Keratinocyte (primary cell): ENCODE measurements around the gene ITGA6. TPM values are rescaled to one million over a fixed set of nuclear protein-coding genes. Genes with fewer than 3 reads are reported as not detected.

ENCODE experiments used
- DNase-seq: peaks from one replicate; pipeline ENCODE4 v3.0.0-alpha.2; 2011; ENCODE audit warnings: low read depth, missing footprints, low spot score
- FAIRE-seq: peaks from 2 replicates; lab custom pipeline; 2011; peaks lifted over from hg19 to GRCh38; lab: Jason Lieb, UNC
- H2AFZ ChIP-seq: 2 replicates; pipeline ENCODE4 v1.6.0; 2012; ENCODE audit warnings: low read length, control low read depth, inconsistent platforms; ENCODE audit not compliant: control insufficient read depth
- H3K27ac ChIP-seq: 2 replicates; pipeline ENCODE4 v1.5.1; 2011; ENCODE audit warnings: low read length; ENCODE audit not compliant: control insufficient read depth, insufficient read depth
- H3K27me3 ChIP-seq: 3 replicates; pipeline ENCODE4 v1.6.0; 2011; ENCODE audit warnings: low read length; ENCODE audit not compliant: control insufficient read depth, insufficient read depth; ENCODE audit errors: extremely low read depth
- H3K36me3 ChIP-seq, 2 experiments: 2 replicates in 1 of 2; 3 replicates in 1 of 2; pipeline ENCODE4 v1.5.1; 2011; ENCODE audit warnings: low read length in 2 of 2, mild to moderate bottlenecking in 1 of 2; ENCODE audit not compliant: control insufficient read depth in 2 of 2, insufficient read depth in 2 of 2; ENCODE audit errors: extremely low read depth in 1 of 2
- H3K4me1 ChIP-seq: 3 replicates; pipeline ENCODE4 v1.5.1; 2011; ENCODE audit warnings: low read length; ENCODE audit not compliant: control insufficient read depth, insufficient read depth; ENCODE audit errors: extremely low read depth
- H3K4me2 ChIP-seq: 3 replicates; pipeline ENCODE4 v1.6.0; 2011; ENCODE audit warnings: low read depth, low read length; ENCODE audit not compliant: control insufficient read depth, insufficient read depth; ENCODE audit errors: extremely low read depth
- H3K4me3 ChIP-seq, 3 experiments: fragments of 200-600 bp in 1 of 3; sonication (generic) in 1 of 3; 2 replicates in 2 of 3; 3 replicates in 1 of 3; pipeline ENCODE4 v1.5.1; 2011 to 2016; ENCODE audit warnings: low read length in 3 of 3, mild to moderate bottlenecking in 3 of 3, control low read depth in 2 of 3, inconsistent platforms in 1 of 3, low read depth in 1 of 3, mixed read lengths in 1 of 3, mixed run types in 1 of 3, moderate library complexity in 1 of 3; ENCODE audit not compliant: control insufficient read depth in 2 of 3, insufficient read depth in 2 of 3; ENCODE audit errors: extremely low read depth in 1 of 3
- H3K79me2 ChIP-seq: 2 replicates; pipeline ENCODE4 v1.6.0; 2012; ENCODE audit warnings: low read length; ENCODE audit not compliant: control insufficient read depth, insufficient read depth
- H3K9ac ChIP-seq: 3 replicates; pipeline ENCODE4 v1.6.0; 2011; ENCODE audit warnings: low read length; ENCODE audit not compliant: control insufficient read depth, insufficient read depth; ENCODE audit errors: extremely low read depth
- H3K9me1 ChIP-seq: 3 replicates; pipeline ENCODE4 v1.6.0; 2011; ENCODE audit warnings: low read length; ENCODE audit not compliant: control insufficient read depth, insufficient read depth; ENCODE audit errors: extremely low read depth
- H3K9me3 ChIP-seq: 2 replicates; pipeline ENCODE4 v1.5.1; 2012; ENCODE audit warnings: low read depth, low read length; ENCODE audit not compliant: control insufficient read depth
- H4K20me1 ChIP-seq: 3 replicates; pipeline ENCODE4 v1.6.0; 2011; ENCODE audit warnings: low read length; ENCODE audit not compliant: control insufficient read depth, insufficient read depth; ENCODE audit errors: extremely low read depth
- CTCF ChIP-seq, 3 experiments: IDR thresholded peaks in 1 of 3; conservative IDR thresholded peaks in 1 of 3; optimal IDR thresholded peaks in 1 of 3; 2 replicates in 2 of 3; 3 replicates in 1 of 3; pipeline versions ENCODE3 to v1.5.1; 2011; ENCODE audit warnings: low read length in 3 of 3, mild to moderate bottlenecking in 3 of 3, moderate library complexity in 2 of 3, control low read depth in 1 of 3, inconsistent platforms in 1 of 3; ENCODE audit not compliant: insufficient read depth in 2 of 3; ENCODE audit errors: extremely low read depth in 1 of 3
- EZH2 ChIP-seq: IDR thresholded peaks from one replicate; pipeline ENCODE4 v1.6.1; 2012; ENCODE audit warnings: inconsistent platforms, mild to moderate bottlenecking, low read length, moderate library complexity
- dilution Hi-C: fragments of 300-500 bp; cut with MboI; formaldehyde crosslinking; loops from one replicate; pipeline ENCODE4 v1.7.0; 2020; ENCODE audit warnings: low sequenced_read_pairs; ENCODE audit not compliant: extremely low pct_ligation_motif_present
- polyA plus RNA-seq, 5 experiments: library from polyadenylated mRNA; depleted of rRNA in 3 of 5; stranded (reverse) in 3 of 5; stranded (forward) in 1 of 5; unstranded in 1 of 5; fragments of >200 nt; gene quantifications; 1 replicate in 1 of 5; 2 replicates in 3 of 5; 3 replicates in 1 of 5; pipeline versions ENCODE4 v1.2.1 to v1.2.3, GENCODE V29; 2011 to 2012; ENCODE audit warnings: missing spikeins in 2 of 5, low read depth in 1 of 5, low replicate concordance in 1 of 5

The ITGA6 gene
- polyA plus RNA-seq, 1 donor (not counting 4 experiments of a cell fraction or from before 2014, with no cell fraction given), result 441 TPM

GRCh38 chr2:172481507-172482262 is 54.3 kb downstream of the ITGA6 start:
- no peak for DNase-seq

GRCh38 chr2:172484253-172484652 is 56.9 kb downstream of the ITGA6 start:
- Histone ChIP-seq H3K4me2 (no peak overlapping the region), H3K27ac (no peak overlapping the region), H3K9me1 (no peaks in the 10 kb centered on the region), H3K9me3 (no peaks in the 10 kb centered on the region), H3K79me2 (peaks cover 15% of the 10 kb centered on the region), H4K20me1 (no peaks in the 10 kb centered on the region), H3K36me3 (peaks cover 66 to 69% of the 10 kb centered on the region in 2 experiments), H3K27me3 (no peaks in the 10 kb centered on the region), H3K4me1 (no peaks in the 10 kb centered on the region), H3K4me3 (no peak overlapping the region), H2AFZ (no peak overlapping the region), H3K9ac (no peak overlapping the region)
- FAIRE-seq, result no peak
- DNase-seq, result no peak
- TF ChIP-seq EZH2 (no peak), CTCF (optimal IDR thresholded peaks at IDR 0.05 in 1 of 3, IDR thresholded peaks at IDR 0.05 in 1 of 3, conservative IDR thresholded peaks at IDR 0.05 in 1 of 3; ENCODE audit: extremely low read depth in 1 of 3, insufficient read depth in 2 of 3, low read length in 3 of 3) (peak in 1 of 3 experiments; percentile 8)
- dilution Hi-C loops, result no loop called here

More at GRCh38 chr2:172481507-172482262, 54.3 kb downstream of the ITGA6 start:
- no peak overlapping the region for H3K4me2 ChIP-seq
- H2AFZ ChIP-seq, result no peak overlapping the region
- no peak overlapping the region for H3K27ac ChIP-seq
- H3K4me3 ChIP-seq, result no peak overlapping the region
- no peaks in the 10 kb centered on the region for H3K4me1 ChIP-seq
- peaks cover 2% of the 10 kb centered on the region for H4K20me1 ChIP-seq
- TF ChIP-seq EZH2 (no peak), CTCF (optimal IDR thresholded peaks at IDR 0.05 in 1 of 3, IDR thresholded peaks at IDR 0.05 in 1 of 3, conservative IDR thresholded peaks at IDR 0.05 in 1 of 3; ENCODE audit: extremely low read depth in 1 of 3, insufficient read depth in 2 of 3, low read length in 3 of 3) (no peak)
- peaks cover 18% of the 10 kb centered on the region for H3K79me2 ChIP-seq
- no peaks in the 10 kb centered on the region for H3K27me3 ChIP-seq
- dilution Hi-C loops, result no loop called here
- FAIRE-seq, result no peak
- H3K9me1 ChIP-seq, result no peaks in the 10 kb centered on the region
- no peak overlapping the region for H3K9ac ChIP-seq
- H3K36me3 ChIP-seq, result peaks cover 57 to 69% of the 10 kb centered on the region in 2 experiments
- H3K9me3 ChIP-seq, result no peaks in the 10 kb centered on the region
